ENCODE results near the gene CNTNAP2.

- TF ChIP-seq CTCF (IDR thresholded peaks at IDR 0.05) (no peak), POLR2A (IDR thresholded peaks at IDR 0.05) (no peak)
Observed at GRCh38 chr7:148060724-148061123, 1944.1 kb downstream of the CNTNAP2 start.

Measured in testis (tissue), 2 donors.